ENCODE results near the gene KRTAP12-2. TPM values are rescaled to one million over a fixed set of nuclear protein-coding genes. Genes with fewer than 3 reads are reported as not detected.

The KRTAP12-2 gene
- total and polyA plus RNA-seq, 12 donors = not detected

- peaks cover 62% of the 10 kb centered on the region for H3K27me3 ChIP-seq
- TF ChIP-seq POLR2A (IDR thresholded peaks at IDR 0.05) = no peak
- TF ChIP-seq, protein P1, sequence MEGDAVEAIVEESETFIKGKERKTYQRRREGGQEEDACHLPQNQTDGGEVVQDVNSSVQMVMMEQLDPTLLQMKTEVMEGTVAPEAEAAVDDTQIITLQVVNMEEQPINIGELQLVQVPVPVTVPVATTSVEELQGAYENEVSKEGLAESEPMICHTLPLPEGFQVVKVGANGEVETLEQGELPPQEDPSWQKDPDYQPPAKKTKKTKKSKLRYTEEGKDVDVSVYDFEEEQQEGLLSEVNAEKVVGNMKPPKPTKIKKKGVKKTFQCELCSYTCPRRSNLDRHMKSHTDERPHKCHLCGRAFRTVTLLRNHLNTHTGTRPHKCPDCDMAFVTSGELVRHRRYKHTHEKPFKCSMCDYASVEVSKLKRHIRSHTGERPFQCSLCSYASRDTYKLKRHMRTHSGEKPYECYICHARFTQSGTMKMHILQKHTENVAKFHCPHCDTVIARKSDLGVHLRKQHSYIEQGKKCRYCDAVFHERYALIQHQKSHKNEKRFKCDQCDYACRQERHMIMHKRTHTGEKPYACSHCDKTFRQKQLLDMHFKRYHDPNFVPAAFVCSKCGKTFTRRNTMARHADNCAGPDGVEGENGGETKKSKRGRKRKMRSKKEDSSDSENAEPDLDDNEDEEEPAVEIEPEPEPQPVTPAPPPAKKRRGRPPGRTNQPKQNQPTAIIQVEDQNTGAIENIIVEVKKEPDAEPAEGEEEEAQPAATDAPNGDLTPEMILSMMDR (IDR thresholded peaks at IDR 0.05) = no peak
- H3K36me3 ChIP-seq (replicated peaks in 1 of 2) = no peaks in the 10 kb centered on the region
- no peak overlapping the region for H3K4me3 ChIP-seq
- H3K4me1 ChIP-seq (replicated peaks in 1 of 2) = no peaks in the 10 kb centered on the region
- H3K27ac ChIP-seq = no peak overlapping the region
- intact Hi-C loops (cut with DNase I) = no loop called here
- 22 to 45% (median 26%) methylated on average over 11 to 22 of the region's 22 CpGs for WGBS, 4 donors
- H3K9me3 ChIP-seq (replicated peaks in 1 of 3) = no peaks in the 10 kb centered on the region
- DNase-seq = peak in 2 of 7 donors; percentile 4 to 13
Observed at GRCh38 chr21:44712203-44713028, 45.7 kb upstream of the KRTAP12-2 start.

GRCh38 chr21:44711327-44712202, 44.8 kb upstream of the KRTAP12-2 start, which contains the start of gene TSPEAR:
Gene TSPEAR (minus strand): TSS chr21:44711572. CDS start chr21:44711514, 58 bp downstream.
- 5 to 13% (median 7%) methylated on average over 22 to 41 of the region's 41 CpGs for WGBS, 4 donors
- Histone ChIP-seq H3K9me3 (replicated peaks in 1 of 3) (no peaks in the 10 kb centered on the region), H3K27me3 (peaks cover 70% of the 10 kb centered on the region), H3K36me3 (replicated peaks in 1 of 2) (no peaks in the 10 kb centered on the region), H3K27ac (no peak within 1 kb of the TSS), H3K4me3 (no peak within 1 kb of the TSS), H3K4me1 (replicated peaks in 1 of 2) (no peaks in the 10 kb centered on the region)
- DNase-seq = peak in 2 of 7 donors; percentile 6 to 7
- intact Hi-C loops (cut with DNase I) = no loop called here
- TF ChIP-seq, protein P1 (IDR thresholded peaks at IDR 0.05) = no peak
- TF ChIP-seq POLR2A (IDR thresholded peaks at IDR 0.05) = no peak

DNA sequence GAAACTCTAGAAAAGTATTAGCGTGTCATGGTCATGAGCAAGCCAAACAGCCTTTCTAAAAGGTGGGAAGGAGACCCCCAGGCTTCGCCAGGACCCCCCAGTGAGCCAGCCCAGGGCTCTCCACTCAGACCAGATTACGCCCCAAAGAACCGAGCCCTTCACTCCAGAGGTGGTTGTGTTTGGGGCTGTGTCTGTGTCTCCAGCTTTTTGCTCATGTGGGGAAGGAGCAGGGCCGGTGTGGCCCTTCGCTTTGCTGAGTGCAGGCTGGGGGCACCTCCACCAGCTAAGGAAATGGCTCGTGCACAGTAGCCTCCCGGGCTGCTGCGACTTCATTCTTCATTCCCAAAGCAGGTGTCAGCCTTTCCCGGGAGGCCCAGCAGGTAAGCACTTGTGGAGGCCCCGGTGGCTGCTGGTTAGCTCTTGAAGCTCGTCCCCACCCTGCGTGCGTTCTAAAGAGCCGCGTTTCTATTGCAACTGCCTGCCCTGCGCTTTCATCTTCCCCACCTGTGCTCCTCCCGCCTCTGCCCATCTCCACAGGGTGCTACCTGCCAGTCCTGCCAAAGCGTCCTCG, 44.1 kb upstream of the KRTAP12-2 start:
- WGBS, 4 donors = 18 to 37% (median 25%) methylated on average over 12 to 20 of the region's 20 CpGs
- Histone ChIP-seq H3K9me3 (replicated peaks in 1 of 3) (no peaks in the 10 kb centered on the region), H3K36me3 (replicated peaks in 1 of 2) (no peaks in the 10 kb centered on the region), H3K27ac (no peak overlapping the region), H3K4me1 (replicated peaks in 1 of 2) (no peaks in the 10 kb centered on the region), H3K27me3 (peaks cover 78% of the 10 kb centered on the region), H3K4me3 (no peak overlapping the region)
- intact Hi-C loops (cut with DNase I) = no loop called here
- DNase-seq = peak in 2 of 7 donors; percentile 5 to 7
- no peak for TF ChIP-seq POLR2A (IDR thresholded peaks at IDR 0.05)
- TF ChIP-seq, protein P1 (IDR thresholded peaks at IDR 0.05) = no peak

GRCh38 chr21:44710294-44710665, 43.6 kb upstream of the KRTAP12-2 start:
- Histone ChIP-seq H3K36me3 (replicated peaks in 1 of 2) (no peaks in the 10 kb centered on the region), H3K4me1 (replicated peaks in 1 of 2) (no peaks in the 10 kb centered on the region), H3K27ac (no peak overlapping the region), H3K4me3 (no peak overlapping the region), H3K9me3 (replicated peaks in 1 of 3) (no peaks in the 10 kb centered on the region), H3K27me3 (peaks cover 79% of the 10 kb centered on the region)
- 13 to 45% (median 19%) methylated on average over 8 to 17 of the region's 17 CpGs for WGBS, 4 donors
- peak in 2 of 7 donors; percentile 3 to 7 for DNase-seq
- intact Hi-C loops (cut with DNase I) = no loop called here
- TF ChIP-seq, protein P1 (IDR thresholded peaks at IDR 0.05) = no peak
- TF ChIP-seq POLR2A (IDR thresholded peaks at IDR 0.05) = no peak
